Measurements from ENCODE around the gene ELOVL6.

- TF ChIP-seq POLR2A (IDR thresholded peaks at IDR 0.05) (no peak), EP300 (IDR thresholded peaks at IDR 0.05; ENCODE audit: low read depth) (no peak), POLR2AphosphoS5 (IDR thresholded peaks at IDR 0.05) (peak in 1 of 3 donors; percentile 17)
- TF ChIP-seq, protein P1, sequence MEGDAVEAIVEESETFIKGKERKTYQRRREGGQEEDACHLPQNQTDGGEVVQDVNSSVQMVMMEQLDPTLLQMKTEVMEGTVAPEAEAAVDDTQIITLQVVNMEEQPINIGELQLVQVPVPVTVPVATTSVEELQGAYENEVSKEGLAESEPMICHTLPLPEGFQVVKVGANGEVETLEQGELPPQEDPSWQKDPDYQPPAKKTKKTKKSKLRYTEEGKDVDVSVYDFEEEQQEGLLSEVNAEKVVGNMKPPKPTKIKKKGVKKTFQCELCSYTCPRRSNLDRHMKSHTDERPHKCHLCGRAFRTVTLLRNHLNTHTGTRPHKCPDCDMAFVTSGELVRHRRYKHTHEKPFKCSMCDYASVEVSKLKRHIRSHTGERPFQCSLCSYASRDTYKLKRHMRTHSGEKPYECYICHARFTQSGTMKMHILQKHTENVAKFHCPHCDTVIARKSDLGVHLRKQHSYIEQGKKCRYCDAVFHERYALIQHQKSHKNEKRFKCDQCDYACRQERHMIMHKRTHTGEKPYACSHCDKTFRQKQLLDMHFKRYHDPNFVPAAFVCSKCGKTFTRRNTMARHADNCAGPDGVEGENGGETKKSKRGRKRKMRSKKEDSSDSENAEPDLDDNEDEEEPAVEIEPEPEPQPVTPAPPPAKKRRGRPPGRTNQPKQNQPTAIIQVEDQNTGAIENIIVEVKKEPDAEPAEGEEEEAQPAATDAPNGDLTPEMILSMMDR (IDR thresholded peaks at IDR 0.05) = no peak
These were observed 79.1 kb downstream of the ELOVL6 start for GRCh38 chr4:110119337-110119736.

Measured in transverse colon (tissue), 4 donors.